ENCODE measurements around the gene NOTO.
"Not testable (repeated sequence)": the region's sequence is repeated elsewhere in the genome, so short reads cannot be mapped to it uniquely, and the experiment has no call there.

The NOTO gene

DNA sequence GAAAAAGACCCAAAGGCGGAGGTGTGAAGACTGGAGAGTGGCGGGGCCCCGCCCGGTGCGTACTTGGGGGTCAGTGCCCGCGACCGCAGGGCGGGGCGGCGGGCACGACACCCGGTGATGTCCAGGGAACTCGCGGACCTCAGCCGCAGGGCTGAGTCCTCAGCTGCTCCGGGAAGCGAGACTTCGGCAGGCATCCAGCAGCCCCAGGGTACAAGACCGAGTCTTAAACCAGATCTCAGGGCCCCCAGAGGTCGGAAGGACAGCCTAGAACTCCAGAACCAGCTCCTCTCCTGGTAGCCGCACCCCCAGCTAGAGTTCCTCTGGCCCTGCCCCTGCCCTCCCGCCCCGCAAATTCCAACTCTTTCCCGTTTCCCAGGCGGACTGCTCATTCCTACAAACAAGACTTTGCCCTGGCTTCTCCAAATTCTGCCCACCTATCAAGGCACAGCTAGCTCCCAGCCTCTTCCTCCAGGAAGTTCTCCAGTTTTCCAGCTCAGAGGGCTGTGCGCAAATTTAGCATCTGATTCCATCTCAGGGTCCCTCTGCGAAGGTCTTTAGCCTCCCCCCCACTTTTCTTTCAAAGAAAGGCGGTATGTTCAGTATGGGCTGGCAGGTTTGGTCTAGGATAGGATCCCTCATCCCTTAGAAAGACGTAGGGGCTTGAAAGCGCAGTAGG lies 26.0 kb upstream of the NOTO start:
- peak overlapping the region; percentile 85 for H3K4me3 Mint-ChIP-seq
- H3K9me3 Mint-ChIP-seq, result no peaks in the 10 kb centered on the region
- H3K4me1 Mint-ChIP-seq (ENCODE audit: low read depth), result peaks cover 17% of the 10 kb centered on the region
- no peak overlapping the region for H3K27ac Mint-ChIP-seq
- no peak for DNase-seq (ENCODE audit: low spot score)
- no peaks in the 10 kb centered on the region for H3K36me3 Mint-ChIP-seq (ENCODE audit: low read depth)
- H3K27me3 Mint-ChIP-seq (ENCODE audit: low read depth), result peaks cover 62% of the 10 kb centered on the region

- Mint-ChIP-seq H3K27ac (no peak overlapping the region), H3K36me3 (ENCODE audit: low read depth) (no peaks in the 10 kb centered on the region), H3K4me3 (peak overlapping the region; percentile 85), H3K4me1 (ENCODE audit: low read depth) (peaks cover 17% of the 10 kb centered on the region), H3K27me3 (ENCODE audit: low read depth) (peaks cover 60% of the 10 kb centered on the region), H3K9me3 (no peaks in the 10 kb centered on the region)
- peak; percentile 83 for DNase-seq (ENCODE audit: low spot score)
These were observed 25.3 kb upstream of the NOTO start for GRCh38 chr2:73176881-73177644.

DNA sequence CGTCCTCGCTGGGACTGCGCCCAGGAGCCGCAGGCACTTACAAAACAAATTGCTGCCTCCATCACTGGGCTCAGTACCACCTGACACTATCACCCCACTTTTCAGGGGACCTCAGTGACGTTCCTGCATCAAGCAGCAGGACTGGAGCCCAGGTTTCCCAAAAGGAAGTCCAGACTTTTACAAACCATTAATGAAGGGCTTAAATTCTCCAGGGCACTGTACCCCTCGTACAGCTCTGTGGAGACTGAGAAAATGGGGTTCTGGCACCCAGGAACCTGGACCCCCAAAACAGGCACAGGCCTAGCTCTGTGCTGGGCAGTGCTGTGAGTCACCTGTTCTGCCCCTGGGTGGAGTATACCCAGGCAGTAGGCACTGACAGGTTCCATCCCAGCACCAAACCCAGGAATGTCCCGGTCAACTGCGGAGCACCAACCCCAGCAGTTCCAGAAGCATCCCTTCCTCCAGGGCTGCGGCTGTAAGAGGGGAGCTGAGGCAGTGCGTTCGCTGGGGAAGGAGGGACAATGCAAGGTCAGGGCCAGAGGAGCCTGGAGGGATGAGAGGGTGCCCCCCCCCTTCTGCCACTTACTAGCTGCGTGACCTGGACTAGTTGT lies 24.6 kb upstream of the NOTO start:
- Mint-ChIP-seq H3K9me3 (no peaks in the 10 kb centered on the region), H3K4me1 (ENCODE audit: low read depth) (peaks cover 17% of the 10 kb centered on the region), H3K27me3 (ENCODE audit: low read depth) (peaks cover 64% of the 10 kb centered on the region), H3K4me3 (peak overlapping the region; percentile 85), H3K27ac (no peak overlapping the region), H3K36me3 (ENCODE audit: low read depth) (no peaks in the 10 kb centered on the region)
- no peak for DNase-seq (ENCODE audit: low spot score)

- no peaks in the 10 kb centered on the region for H3K9me3 Mint-ChIP-seq
- H3K4me3 Mint-ChIP-seq, result no peak overlapping the region
- no peaks in the 10 kb centered on the region for H3K36me3 Mint-ChIP-seq (ENCODE audit: low read depth)
- no peak for DNase-seq (ENCODE audit: low spot score)
- peaks cover 3% of the 10 kb centered on the region for H3K4me1 Mint-ChIP-seq (ENCODE audit: low read depth)
- H3K27me3 Mint-ChIP-seq (ENCODE audit: low read depth), result peaks cover 28% of the 10 kb centered on the region
- no peak overlapping the region for H3K27ac Mint-ChIP-seq
These were observed 16.4 kb upstream of the NOTO start for GRCh38 chr2:73185965-73186364.

DNA sequence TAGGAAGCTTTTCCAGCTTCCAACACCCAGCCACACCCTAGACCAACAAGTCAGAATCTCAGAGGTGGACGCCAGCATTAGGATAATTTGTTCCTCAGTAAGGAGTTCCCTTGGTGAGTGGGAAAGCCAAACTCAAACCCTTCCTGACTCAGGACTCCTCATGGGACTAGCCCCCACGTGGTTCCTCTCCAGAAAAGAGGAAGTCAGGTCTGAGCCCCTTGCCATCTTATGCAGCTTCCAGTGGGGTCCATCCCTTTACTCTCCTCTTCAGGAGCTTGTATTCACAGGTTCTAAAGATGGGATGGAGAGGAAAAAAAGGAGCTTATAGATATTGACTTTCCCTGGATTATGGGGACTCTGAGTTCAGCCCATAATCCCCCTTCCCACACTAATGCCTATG lies 14.8 kb upstream of the NOTO start:
- H3K9me3 Mint-ChIP-seq, result no peaks in the 10 kb centered on the region
- no peak overlapping the region for H3K4me3 Mint-ChIP-seq
- DNase-seq (ENCODE audit: low spot score), result no peak
- no peaks in the 10 kb centered on the region for H3K36me3 Mint-ChIP-seq (ENCODE audit: low read depth)
- no peaks in the 10 kb centered on the region for H3K4me1 Mint-ChIP-seq (ENCODE audit: low read depth)
- H3K27ac Mint-ChIP-seq, result no peak overlapping the region
- peaks cover 24% of the 10 kb centered on the region for H3K27me3 Mint-ChIP-seq (ENCODE audit: low read depth)

GRCh38 chr2:73197579-73197978 lies 4.8 kb upstream of the NOTO start:
- peaks cover 37% of the 10 kb centered on the region for H3K27me3 Mint-ChIP-seq (ENCODE audit: low read depth)
- no peak for DNase-seq (ENCODE audit: low spot score)
- H3K9me3 Mint-ChIP-seq, result no peaks in the 10 kb centered on the region
- H3K4me3 Mint-ChIP-seq, result no peak overlapping the region
- H3K36me3 Mint-ChIP-seq (ENCODE audit: low read depth), result no peaks in the 10 kb centered on the region
- no peaks in the 10 kb centered on the region for H3K4me1 Mint-ChIP-seq (ENCODE audit: low read depth)
- no peak overlapping the region for H3K27ac Mint-ChIP-seq

GRCh38 chr2:73200281-73200680 lies 2.1 kb upstream of the NOTO start:
- not testable (repeated sequence) for DNase-seq (ENCODE audit: low spot score); H3K4me3 Mint-ChIP-seq; H3K27ac Mint-ChIP-seq; H3K36me3 Mint-ChIP-seq (ENCODE audit: low read depth); H3K4me1 Mint-ChIP-seq (ENCODE audit: low read depth); H3K9me3 Mint-ChIP-seq
- peaks cover 52% of the 10 kb centered on the region for H3K27me3 Mint-ChIP-seq (ENCODE audit: low read depth)

DNA sequence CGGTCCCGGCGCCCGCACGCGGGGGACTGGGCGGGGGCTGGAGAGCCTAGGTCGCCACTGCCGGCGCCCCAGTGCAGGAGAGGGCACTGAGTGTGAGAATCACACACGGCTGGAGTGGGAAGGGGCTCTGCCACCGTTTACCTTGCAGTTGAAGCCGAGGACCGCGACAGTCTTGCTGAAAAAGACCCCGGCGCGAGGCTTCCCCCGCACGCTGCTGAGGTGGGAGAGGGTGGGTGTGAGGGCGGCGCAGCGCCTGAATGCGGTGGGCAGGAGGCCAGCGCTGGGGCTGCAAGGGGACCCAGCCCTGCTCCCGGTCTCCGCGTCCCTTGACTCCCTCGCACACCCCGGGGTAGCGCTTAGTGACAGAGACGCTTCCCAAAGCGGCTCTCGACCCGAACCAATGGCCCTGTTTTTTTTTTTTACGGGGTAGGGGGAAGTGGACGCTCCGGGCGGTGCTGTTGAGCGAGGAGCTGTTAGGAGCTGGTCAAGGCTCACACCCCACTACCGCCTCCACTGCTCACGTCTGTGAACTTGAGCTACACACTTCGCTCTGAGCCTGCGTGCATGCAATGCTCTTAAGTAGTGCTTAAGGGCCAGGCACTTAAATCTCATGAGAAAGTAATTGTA lies 794 bp downstream of the NOTO start:
- Mint-ChIP-seq H3K27me3 (ENCODE audit: low read depth) (peaks cover 54% of the 10 kb centered on the region), H3K27ac (no peak overlapping the region), H3K36me3 (ENCODE audit: low read depth) (no peaks in the 10 kb centered on the region), H3K9me3 (no peaks in the 10 kb centered on the region), H3K4me1 (ENCODE audit: low read depth) (no peaks in the 10 kb centered on the region), H3K4me3 (no peak overlapping the region)
- DNase-seq (ENCODE audit: low spot score), result no peak

- Mint-ChIP-seq H3K4me3 (no peak overlapping the region), H3K9me3 (no peaks in the 10 kb centered on the region), H3K27me3 (ENCODE audit: low read depth) (peaks cover 49% of the 10 kb centered on the region), H3K4me1 (ENCODE audit: low read depth) (no peaks in the 10 kb centered on the region), H3K27ac (no peak overlapping the region), H3K36me3 (ENCODE audit: low read depth) (no peaks in the 10 kb centered on the region)
- no peak for DNase-seq (ENCODE audit: low spot score)
These were observed 3.2 kb downstream of the NOTO start for GRCh38 chr2:73205611-73206010.

GRCh38 chr2:73208258-73208657 lies 5.9 kb downstream of the NOTO start:
- Mint-ChIP-seq H3K9me3 (no peaks in the 10 kb centered on the region), H3K4me3 (no peak overlapping the region), H3K27me3 (ENCODE audit: low read depth) (peaks cover 37% of the 10 kb centered on the region)

DNA sequence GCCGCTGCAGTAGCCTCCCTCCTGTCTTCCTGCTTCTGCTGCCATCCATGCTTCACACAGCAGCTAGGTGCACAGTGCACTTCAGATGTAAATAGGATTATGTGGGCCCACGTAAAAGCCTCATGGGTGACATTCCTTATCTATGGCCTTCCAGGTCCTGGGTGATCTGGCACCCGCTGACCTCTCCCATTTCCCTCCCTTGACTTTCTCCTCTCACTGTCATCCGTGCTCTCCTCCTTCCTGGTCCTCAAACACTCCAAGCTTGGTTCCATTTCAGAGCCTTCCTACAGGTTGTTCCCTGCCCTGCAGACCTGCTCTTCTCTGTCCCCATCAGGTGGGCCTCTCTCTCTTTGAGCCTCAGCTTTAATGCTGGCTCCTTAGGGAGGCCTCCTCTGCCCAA lies 7.6 kb downstream of the NOTO start:
- no peak for DNase-seq (ENCODE audit: low spot score)
- Mint-ChIP-seq H3K27ac (no peak overlapping the region), H3K9me3 (no peaks in the 10 kb centered on the region), H3K4me3 (no peak overlapping the region), H3K27me3 (ENCODE audit: low read depth) (peaks cover 24% of the 10 kb centered on the region), H3K4me1 (ENCODE audit: low read depth) (peaks cover 17% of the 10 kb centered on the region), H3K36me3 (ENCODE audit: low read depth) (peaks cover 1% of the 10 kb centered on the region)

More at GRCh38 chr2:73208258-73208657, 5.9 kb downstream of the NOTO start:
- no peak for DNase-seq (ENCODE audit: low spot score)
- Mint-ChIP-seq H3K36me3 (ENCODE audit: low read depth) (no peaks in the 10 kb centered on the region), H3K27ac (no peak overlapping the region), H3K4me1 (ENCODE audit: low read depth) (peaks cover 6% of the 10 kb centered on the region)

- no peak for DNase-seq (ENCODE audit: low spot score)
- Mint-ChIP-seq H3K4me1 (ENCODE audit: low read depth) (peaks cover 24% of the 10 kb centered on the region), H3K27me3 (ENCODE audit: low read depth) (peaks cover 19% of the 10 kb centered on the region), H3K9me3 (no peaks in the 10 kb centered on the region), H3K4me3 (no peak overlapping the region), H3K36me3 (ENCODE audit: low read depth) (peaks cover 1% of the 10 kb centered on the region), H3K27ac (no peak overlapping the region)
These were observed 8.3 kb downstream of the NOTO start for GRCh38 chr2:73210696-73211095.

- no peak for DNase-seq (ENCODE audit: low spot score)
- Mint-ChIP-seq H3K9me3 (no peaks in the 10 kb centered on the region), H3K27me3 (ENCODE audit: low read depth) (peaks cover 13% of the 10 kb centered on the region), H3K36me3 (ENCODE audit: low read depth) (peaks cover 1% of the 10 kb centered on the region), H3K27ac (no peak overlapping the region), H3K4me1 (ENCODE audit: low read depth) (peaks cover 25% of the 10 kb centered on the region), H3K4me3 (no peak overlapping the region)
These were observed 9.7 kb downstream of the NOTO start for GRCh38 chr2:73212098-73212447.

All from T-helper 2 cell treated with Interferon-gamma antibody and Interleukin-4, amounts not matched to agents 5 μg/mL and 100 μg/mL, for 36 hours (primary cell).